Stimulated activated CD8-positive, alpha-beta memory T cell treated with anti-CD3 and anti-CD28 coated beads, Interleukin-4, amount 100 ng/mL, for 4 hours (primary cell): Measurements from ENCODE around the gene ULK2.

Experiments used
- DNase-seq, 2 donors: peaks; one replicate each; pipeline ENCODE4 v3.0.0-alpha.2; 2020; ENCODE audit warnings: low read depth in 2 of 2, low spot score in 1 of 2

The ULK2 gene

DNA sequence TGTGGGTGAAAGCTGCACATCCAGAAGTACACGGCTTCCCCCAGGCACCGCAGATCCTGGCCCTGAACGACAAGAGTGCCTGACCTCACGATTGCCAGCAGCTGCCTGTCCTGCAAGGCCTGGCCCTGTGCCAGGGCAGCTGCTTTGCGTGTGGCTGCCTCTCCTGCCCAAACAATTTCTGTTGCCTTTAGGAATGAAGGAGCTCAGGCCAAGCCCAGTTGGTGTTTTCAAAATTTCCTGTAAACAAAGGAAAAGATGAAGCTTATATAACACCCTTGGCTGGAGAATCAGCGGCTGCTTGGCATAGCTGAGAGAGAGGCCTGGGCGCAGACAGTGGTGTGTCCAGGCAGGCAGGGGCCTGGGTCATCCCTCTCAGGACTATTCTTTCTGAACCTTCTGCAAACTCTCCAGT, 139.6 kb downstream of the ULK2 start:
- no peak for DNase-seq

- DNase-seq, result no peak
These were observed 140.1 kb downstream of the ULK2 start for GRCh38 chr17:19727501-19728078.

DNA sequence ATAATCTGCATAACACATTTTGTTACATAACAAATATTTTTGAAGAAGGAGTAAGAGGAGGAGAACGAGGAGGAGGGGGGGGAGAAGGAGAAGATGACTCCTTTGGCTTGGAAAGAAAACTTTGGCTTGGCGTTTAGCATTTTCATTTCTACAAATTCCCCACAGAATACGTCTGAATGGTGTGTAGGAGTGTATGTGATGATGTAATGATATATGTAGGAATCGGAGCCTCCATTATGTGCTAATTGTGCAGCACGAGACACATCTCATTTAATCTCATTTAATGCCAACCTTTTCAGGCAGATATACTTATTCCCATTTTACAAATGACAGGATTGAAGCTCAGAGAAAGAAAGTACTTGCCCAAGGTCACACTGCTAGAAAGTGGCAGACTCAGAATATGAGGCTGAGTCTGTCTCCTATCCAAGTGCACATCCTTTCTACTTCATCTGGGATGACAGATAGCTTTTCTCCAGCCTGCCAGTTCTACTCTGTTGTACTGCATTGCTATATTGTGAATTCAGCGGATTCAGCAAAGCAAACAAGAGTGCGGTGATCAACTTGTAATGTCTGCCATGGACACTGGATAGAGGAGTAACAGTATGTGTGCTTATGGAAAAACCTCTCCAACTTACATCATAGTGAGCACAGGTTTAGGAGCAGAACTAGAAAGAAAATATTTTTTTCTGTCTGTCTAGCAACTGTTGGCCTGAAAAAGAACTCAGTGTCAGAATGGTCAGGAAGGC, 140.9 kb downstream of the ULK2 start:
- DNase-seq, result no peak

DNA sequence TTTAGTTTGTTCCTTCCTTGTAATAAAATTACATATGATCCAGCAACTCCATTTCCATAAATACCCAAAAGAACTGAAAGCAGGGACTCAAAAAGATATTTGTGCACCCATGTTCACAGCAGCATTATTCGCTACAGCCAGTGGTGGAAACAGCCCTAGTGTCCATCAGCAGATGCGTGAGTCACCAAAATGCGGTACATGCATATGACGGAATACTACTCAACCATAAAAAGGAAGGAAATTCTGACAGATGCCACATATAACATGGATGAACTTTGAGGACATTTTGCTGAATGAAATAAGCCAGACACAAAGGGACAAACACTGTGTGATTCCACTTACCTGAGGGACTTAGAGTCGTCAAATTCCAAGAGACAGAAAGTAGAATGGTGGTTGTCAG, 142.2 kb downstream of the ULK2 start:
- no peak for DNase-seq

- DNase-seq, result peak in 1 of 2 donors; percentile 27
These were observed 143.0 kb downstream of the ULK2 start for GRCh38 chr17:19724501-19725420.

GRCh38 chr17:19723964-19724363, 143.8 kb downstream of the ULK2 start:
- no peak for DNase-seq
